Endothelial cell of umbilical vein (primary cell): Measurements from ENCODE around the gene MARCHF9. TPM values are rescaled to one million over a fixed set of nuclear protein-coding genes. Genes with fewer than 3 reads are reported as not detected.

ENCODE experiments used
- BruUV-seq: library from RNA; stranded (reverse); fragments of 400-500 nt; replicated peaks from 2 replicates; lab custom pipeline; 2021; lab: Mats Ljungman, UMichigan
- CTCF ChIA-PET: fragments of 300-600, 350-600 bp; sonication (Branson Sonifier 250); formaldehyde crosslinking; loops from one replicate; lab custom pipeline; 2021; ENCODE audit warnings: antibody characterized with exemption, inconsistent platforms; lab: Charles Lee
- POLR2A ChIA-PET: fragments of 300-600, 350-600 bp; sonication (Branson Sonifier 250); formaldehyde crosslinking; loops from one replicate; lab custom pipeline; 2021; ENCODE audit warnings: antibody characterized with exemption, inconsistent platforms; lab: Charles Lee
- DNase-seq: peaks from one replicate; pipeline ENCODE4 v3.0.0-alpha.2; 2011; ENCODE audit warnings: low read depth, low spot score
- FAIRE-seq: peaks from 2 replicates; lab custom pipeline; 2011; peaks lifted over from hg19 to GRCh38; lab: Jason Lieb, UNC
- H2AFZ ChIP-seq: 2 replicates; pipeline ENCODE4 v1.6.0; 2012; ENCODE audit warnings: low read depth, low read length, control low read depth, inconsistent platforms
- H3K27ac ChIP-seq: 2 replicates; pipeline ENCODE4 v1.5.1; 2011; ENCODE audit warnings: low read depth, mild to moderate bottlenecking, control low read depth, low read length, moderate library complexity; ENCODE audit not compliant: insufficient read depth
- H3K27me3 ChIP-seq, 2 experiments: 2 replicates each; pipeline versions ENCODE4 v1.6.0 to v1.6.1; 2011; ENCODE audit warnings: low read length in 2 of 2, mixed read lengths in 1 of 2; ENCODE audit not compliant: control insufficient read depth in 2 of 2, insufficient read depth in 2 of 2
- H3K36me3 ChIP-seq, 2 experiments: 2 replicates in 1 of 2; 3 replicates in 1 of 2; pipeline ENCODE4 v1.5.1; 2011; ENCODE audit warnings: low read length in 2 of 2, mild to moderate bottlenecking in 1 of 2, moderate library complexity in 1 of 2; ENCODE audit not compliant: control insufficient read depth in 2 of 2, insufficient read depth in 2 of 2; ENCODE audit errors: extremely low read depth in 1 of 2
- H3K4me1 ChIP-seq: 3 replicates; pipeline ENCODE4 v1.5.1; 2011; ENCODE audit warnings: mild to moderate bottlenecking, low read length; ENCODE audit not compliant: control insufficient read depth, insufficient read depth; ENCODE audit errors: extremely low read depth
- H3K4me2 ChIP-seq: 2 replicates; pipeline ENCODE4 v1.6.1; 2011; ENCODE audit warnings: low read length, control low read depth, mixed read lengths; ENCODE audit not compliant: insufficient read depth
- H3K4me3 ChIP-seq, 3 experiments: fragments of 200-600 bp in 1 of 3; sonication (generic), shearing (Covaris generic) in 1 of 3; replicated peaks in 1 of 3; 2 replicates each; pipeline ENCODE4 v1.5.1; 2011 to 2016; ENCODE audit warnings: control low read depth in 3 of 3, low read length in 3 of 3, mild to moderate bottlenecking in 2 of 3, inconsistent platforms in 1 of 3, low read depth in 1 of 3, moderate library complexity in 1 of 3; ENCODE audit not compliant: insufficient read depth in 1 of 3
- H3K79me2 ChIP-seq: 2 replicates; pipeline ENCODE4 v1.6.0; 2012; ENCODE audit warnings: low read length, inconsistent platforms; ENCODE audit not compliant: control insufficient read depth, insufficient read depth
- H3K9ac ChIP-seq: replicated peaks from 2 replicates; pipeline ENCODE3; 2011; ENCODE audit warnings: low read length, control low read depth; ENCODE audit not compliant: insufficient read depth; ENCODE audit errors: extremely low read depth
- H3K9me1 ChIP-seq: replicated peaks from 3 replicates; pipeline ENCODE4 v1.6.0; 2011; ENCODE audit warnings: mild to moderate bottlenecking, low read length; ENCODE audit not compliant: control insufficient read depth, insufficient read depth; ENCODE audit errors: extremely low read depth
- H3K9me3 ChIP-seq: replicated peaks from 2 replicates; pipeline ENCODE4 v1.5.1; 2012; ENCODE audit warnings: low read length, inconsistent platforms; ENCODE audit not compliant: control insufficient read depth, insufficient read depth
- H4K20me1 ChIP-seq: replicated peaks from 2 replicates; pipeline ENCODE3; 2011; ENCODE audit warnings: mild to moderate bottlenecking, low read length; ENCODE audit not compliant: control insufficient read depth, insufficient read depth; ENCODE audit errors: extremely low read depth
- CTCF ChIP-seq, 2 donors: IDR thresholded peaks; 1 replicate in 1 of 2; 2 replicates in 1 of 2; pipeline ENCODE4 v1.5.1; 2011; ENCODE audit warnings: low read length in 2 of 2, mild to moderate bottlenecking in 2 of 2, moderate library complexity in 2 of 2, control low read depth in 1 of 2, inconsistent platforms in 1 of 2, low read depth in 1 of 2; ENCODE audit not compliant: insufficient read depth in 1 of 2; ENCODE audit errors: extremely low read depth in 1 of 2
- EZH2 ChIP-seq: IDR thresholded peaks from 2 replicates; pipeline ENCODE4 v1.6.1; 2012; ENCODE audit warnings: borderline replicate concordance, low read depth, mild to moderate bottlenecking, moderate library complexity, low read length, inconsistent platforms; ENCODE audit not compliant: severe bottlenecking
- FOS ChIP-seq: IDR thresholded peaks from 2 replicates; pipeline ENCODE4 v1.6.1; 2011; ENCODE audit warnings: mild to moderate bottlenecking, low read length, moderate library complexity, borderline replicate concordance; ENCODE audit not compliant: insufficient read depth
- GATA2 ChIP-seq: IDR thresholded peaks from 2 replicates; pipeline ENCODE4 v1.7.0; 2011; ENCODE audit warnings: low read depth, mild to moderate bottlenecking, moderate library complexity, mixed read lengths, low read length; ENCODE audit not compliant: insufficient read length, insufficient read depth
- JUN ChIP-seq: IDR thresholded peaks from 2 replicates; pipeline ENCODE4 v1.6.1; 2011; ENCODE audit warnings: borderline replicate concordance, low read depth; ENCODE audit not compliant: insufficient read length, insufficient read depth
- MAX ChIP-seq: IDR thresholded peaks from 2 replicates; pipeline ENCODE4 v1.6.1; 2011; ENCODE audit not compliant: insufficient read depth, insufficient read length
- MYC ChIP-seq: IDR thresholded peaks from one replicate; pipeline ENCODE4 v1.6.1; 2011; ENCODE audit warnings: mild to moderate bottlenecking, low read depth, low read length
- POLR2A ChIP-seq: IDR thresholded peaks from 2 replicates; pipeline ENCODE4 v1.6.1; 2012; ENCODE audit warnings: low read depth, mild to moderate bottlenecking, control low read depth, low read length
- POLR2AphosphoS5 ChIP-seq: IDR thresholded peaks from 2 replicates; pipeline ENCODE4 v1.6.1; 2012; ENCODE audit warnings: low read depth, mild to moderate bottlenecking, control low read depth, low read length, moderate library complexity; ENCODE audit not compliant: insufficient read depth
- dilution Hi-C: fragments of 300-500 bp; cut with MboI; formaldehyde crosslinking; loops from one replicate; pipeline ENCODE4 v1.15.0; 2019; ENCODE audit warnings: low sequenced_read_pairs; ENCODE audit not compliant: extremely low pct_ligation_motif_present
- intact Hi-C: fragments of 100-400 bp; cut with micrococcal nuclease; formaldehyde crosslinking; loops from one replicate; pipeline ENCODE4 v1.10.0; 2022
- polyA plus RNA-seq, 4 experiments: library from polyadenylated mRNA; depleted of rRNA in 3 of 4; stranded (reverse) in 3 of 4; unstranded in 1 of 4; fragments of >200 nt; gene quantifications; 2 replicates each; pipeline versions ENCODE4 v1.2.1 to v1.2.3, GENCODE V29; 2011 to 2012; ENCODE audit warnings: missing spikeins in 1 of 4
- total RNA-seq: library from RNA; stranded (reverse); gene quantifications from 2 replicates; pipeline ENCODE4 v1.2.3, GENCODE V29; 2021

Gene MARCHF9
- total and polyA plus RNA-seq, 2 donors (not counting 3 experiments of a cell fraction or from before 2014, with no cell fraction given), result 4.6 to 4.8 TPM

- CTCF ChIA-PET, result no interaction called here
These were observed 1.1 kb upstream of the MARCHF9 start for GRCh38 chr12:57753756-57754337.

More at GRCh38 chr12:57753756-57754337, 1.1 kb upstream of the MARCHF9 start:
- no peak overlapping the region for H3K9ac ChIP-seq
- no peaks in the 10 kb centered on the region for H3K9me1 ChIP-seq
- BruUV-seq, result no TSS peak
- no peak overlapping the region for H3K4me2 ChIP-seq
- H2AFZ ChIP-seq, result no peak overlapping the region
- dilution Hi-C loops (no loop called here), intact Hi-C loops (no loop called here)
- H3K4me1 ChIP-seq, result peaks cover 17% of the 10 kb centered on the region
- FAIRE-seq (no peak), DNase-seq (no peak)
- peaks cover 25 to 33% of the 10 kb centered on the region in 2 experiments for H3K27me3 ChIP-seq
- POLR2A ChIA-PET, result no interaction called here
- H4K20me1 ChIP-seq, result no peaks in the 10 kb centered on the region
- H3K79me2 ChIP-seq, result peaks cover 19% of the 10 kb centered on the region
- no peak for TF ChIP-seq EZH2
- TF ChIP-seq JUN, result no peak
- TF ChIP-seq FOS, result no peak
- no peak for TF ChIP-seq MAX
- no peak for TF ChIP-seq MYC
- TF ChIP-seq POLR2AphosphoS5, result no peak
- TF ChIP-seq CTCF (IDR thresholded peaks at IDR 0.05; ENCODE audit: extremely low read depth in 1 of 2, insufficient read depth in 1 of 2, low read depth in 1 of 2, low read length in 2 of 2), result no peak
- TF ChIP-seq GATA2, result no peak
- TF ChIP-seq POLR2A, result no peak
- no peaks in the 10 kb centered on the region for H3K9me3 ChIP-seq
- no peak overlapping the region for H3K4me3 ChIP-seq
- H3K27ac ChIP-seq, result no peak overlapping the region
- H3K36me3 ChIP-seq, result peaks cover 0 to 14% of the 10 kb centered on the region in 2 experiments
